ENCODE measurements around the gene CMC2.

Gene CMC2

GRCh38 chr16:80981103-80981502, 25.6 kb downstream of the CMC2 start:
- no peak for DNase-seq (ENCODE audit: low read depth in 3 of 3, low spot score in 1 of 3)

GRCh38 chr16:80976946-80977345, 29.7 kb downstream of the CMC2 start:
- DNase-seq (ENCODE audit: low read depth in 3 of 3, low spot score in 1 of 3) = no peak

DNA sequence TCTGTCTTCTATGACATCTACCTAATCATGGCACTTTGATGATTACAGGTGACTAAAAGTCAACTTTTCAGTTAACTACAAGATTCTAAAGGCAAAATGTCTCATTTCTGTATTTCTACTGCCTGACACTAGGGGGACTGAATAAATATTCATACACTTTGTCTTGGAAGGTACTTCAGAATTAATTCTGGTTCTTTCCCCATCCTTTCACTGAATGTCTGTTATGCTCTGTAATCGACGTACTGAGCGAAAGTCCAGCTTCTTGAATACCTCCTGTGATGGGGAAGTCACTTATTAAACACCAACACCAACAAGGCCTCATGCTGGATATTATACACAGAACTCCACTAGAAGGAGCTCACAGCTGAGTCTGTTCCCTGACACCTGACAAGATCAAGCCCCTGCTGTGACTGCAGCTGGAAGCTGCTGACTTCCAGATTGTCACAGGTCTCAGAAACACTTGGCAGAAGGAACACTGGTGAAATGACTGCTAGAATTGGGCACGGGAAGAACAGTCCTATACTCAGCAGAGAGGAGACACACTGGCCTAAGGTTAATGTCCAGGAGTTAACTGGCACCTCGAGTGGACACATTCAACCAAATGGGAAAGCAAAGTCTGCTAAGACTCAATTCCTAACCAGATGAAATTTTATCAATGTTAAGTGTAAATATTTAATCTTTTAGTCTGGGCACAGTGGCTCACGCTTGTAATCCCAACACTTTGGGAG, 31.9 kb downstream of the CMC2 start:
- DNase-seq (ENCODE audit: low read depth in 3 of 3, low spot score in 1 of 3) = no peak

- DNase-seq (ENCODE audit: low read depth in 3 of 3, low spot score in 1 of 3) = no peak
Measured at GRCh38 chr16:80973991-80974390, 32.7 kb downstream of the CMC2 start.

- DNase-seq (ENCODE audit: low read depth in 3 of 3, low spot score in 1 of 3) = no peak
Measured at GRCh38 chr16:80972611-80973010, 34.1 kb downstream of the CMC2 start.

DNA sequence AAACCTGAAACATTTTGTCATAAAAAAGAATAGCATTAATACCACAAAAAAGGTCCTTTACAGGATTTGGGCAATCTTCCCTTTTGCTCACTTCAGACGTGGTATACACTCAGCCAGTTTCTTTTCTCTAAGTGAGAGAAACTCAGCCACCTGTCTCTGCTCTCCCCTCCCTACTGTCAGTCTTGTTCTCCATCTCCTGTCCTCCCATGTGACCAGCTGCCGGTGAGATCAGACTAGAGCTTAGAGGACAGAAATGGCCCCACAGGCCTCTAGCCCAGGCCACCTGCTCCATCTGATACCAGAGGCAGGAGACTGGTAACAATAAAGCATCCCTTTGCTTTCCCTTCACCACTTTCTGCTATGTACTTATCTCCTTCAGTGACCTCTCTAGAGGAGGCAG, 34.9 kb downstream of the CMC2 start:
- DNase-seq (ENCODE audit: low read depth in 3 of 3, low spot score in 1 of 3) = no peak

DNA sequence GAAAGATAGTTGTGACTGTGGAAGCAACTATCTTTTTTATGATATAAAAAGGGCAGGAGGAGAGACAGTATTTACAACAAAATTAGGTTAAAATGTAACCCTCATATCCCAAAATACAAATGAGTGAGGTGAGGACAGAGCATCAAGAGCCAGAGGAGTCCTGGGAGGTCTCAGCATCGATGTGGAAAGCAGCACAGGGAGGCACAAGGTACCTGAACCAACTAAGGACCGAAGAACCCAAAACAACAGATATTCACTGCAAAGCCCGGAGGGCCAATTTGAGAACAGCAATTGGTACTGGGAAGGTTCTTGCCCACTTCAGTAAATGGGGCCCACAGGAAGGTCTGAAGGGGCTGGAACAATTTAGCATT, 37.6 kb downstream of the CMC2 start:
- DNase-seq (ENCODE audit: low read depth in 3 of 3, low spot score in 1 of 3) = no peak

DNA sequence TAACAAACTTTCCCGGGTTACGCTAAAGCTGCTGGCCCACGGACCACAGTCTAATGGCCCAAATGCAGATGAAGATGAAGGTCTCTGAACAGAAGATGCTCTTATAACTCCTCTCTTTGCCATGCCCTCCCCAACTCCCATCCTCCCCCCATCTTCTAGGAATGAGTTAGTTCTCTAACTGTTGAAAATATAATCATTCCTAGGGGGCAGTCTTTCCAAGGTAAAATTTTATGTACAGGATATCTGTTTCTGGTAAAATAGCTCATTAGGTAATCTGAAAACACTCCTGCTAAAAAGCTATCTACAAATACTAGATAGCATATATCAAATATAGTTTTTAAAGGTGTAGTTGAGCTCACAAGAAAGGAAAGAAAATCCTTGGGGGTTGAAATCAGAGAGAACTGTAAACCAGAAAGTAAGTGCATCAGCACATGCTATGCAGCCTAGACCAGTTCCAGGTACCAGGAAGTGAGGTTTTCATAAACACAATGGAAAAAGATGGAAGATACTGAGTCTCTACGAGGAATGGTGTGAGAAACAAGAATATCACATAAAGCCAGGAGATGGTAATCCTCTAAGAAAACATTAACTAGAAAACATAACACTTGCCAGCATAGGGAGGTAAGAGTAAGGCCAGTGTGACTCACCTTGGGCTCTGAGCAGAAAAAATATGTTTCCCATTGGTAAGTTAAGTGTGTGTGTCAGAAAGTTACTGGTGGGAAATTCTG, 38.1 kb downstream of the CMC2 start:
- no peak for DNase-seq (ENCODE audit: low read depth in 3 of 3, low spot score in 1 of 3)

- no peak for DNase-seq (ENCODE audit: low read depth in 3 of 3, low spot score in 1 of 3)
Measured at GRCh38 chr16:80966617-80967016, 40.1 kb downstream of the CMC2 start.

GRCh38 chr16:80964351-80964750, 42.3 kb downstream of the CMC2 start:
- DNase-seq (ENCODE audit: low read depth in 3 of 3, low spot score in 1 of 3) = no peak

- DNase-seq (ENCODE audit: low read depth in 3 of 3, low spot score in 1 of 3) = no peak
Measured at GRCh38 chr16:80962879-80963278, 43.8 kb downstream of the CMC2 start.

DNA sequence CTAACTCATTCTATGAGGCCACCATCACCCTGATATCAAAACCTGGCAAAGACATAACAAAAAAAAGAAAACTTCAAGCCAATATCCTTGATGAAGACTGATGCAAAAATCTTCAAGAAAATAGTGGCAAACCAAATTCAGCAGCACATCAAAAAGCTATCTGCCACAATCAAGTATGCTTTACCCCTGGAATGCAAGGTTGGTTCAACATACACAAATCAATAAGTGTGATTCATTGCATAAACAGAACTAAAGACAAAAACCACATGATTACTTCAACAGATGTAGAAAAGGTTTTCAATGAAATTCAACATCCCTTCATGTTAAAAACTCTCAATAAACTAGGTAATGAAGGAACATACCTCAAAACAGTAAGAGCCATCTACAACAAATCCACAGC, 48.4 kb downstream of the CMC2 start:
- DNase-seq (ENCODE audit: low read depth in 3 of 3, low spot score in 1 of 3) = no peak

GRCh38 chr16:80954985-80955384, 51.7 kb downstream of the CMC2 start:
- no peak for DNase-seq (ENCODE audit: low read depth in 3 of 3, low spot score in 1 of 3)

GRCh38 chr16:80948886-80949493, 57.7 kb downstream of the CMC2 start:
- no peak for DNase-seq (ENCODE audit: low read depth in 3 of 3, low spot score in 1 of 3)

GRCh38 chr16:80947708-80948625, 58.7 kb downstream of the CMC2 start:
- no peak for DNase-seq (ENCODE audit: low read depth in 3 of 3, low spot score in 1 of 3)

- DNase-seq (ENCODE audit: low read depth in 3 of 3, low spot score in 1 of 3) = no peak
Measured at GRCh38 chr16:80947239-80947638, 59.4 kb downstream of the CMC2 start.

- DNase-seq (ENCODE audit: low read depth in 3 of 3, low spot score in 1 of 3) = no peak
Measured at GRCh38 chr16:80946481-80946880, 60.2 kb downstream of the CMC2 start.

DNA sequence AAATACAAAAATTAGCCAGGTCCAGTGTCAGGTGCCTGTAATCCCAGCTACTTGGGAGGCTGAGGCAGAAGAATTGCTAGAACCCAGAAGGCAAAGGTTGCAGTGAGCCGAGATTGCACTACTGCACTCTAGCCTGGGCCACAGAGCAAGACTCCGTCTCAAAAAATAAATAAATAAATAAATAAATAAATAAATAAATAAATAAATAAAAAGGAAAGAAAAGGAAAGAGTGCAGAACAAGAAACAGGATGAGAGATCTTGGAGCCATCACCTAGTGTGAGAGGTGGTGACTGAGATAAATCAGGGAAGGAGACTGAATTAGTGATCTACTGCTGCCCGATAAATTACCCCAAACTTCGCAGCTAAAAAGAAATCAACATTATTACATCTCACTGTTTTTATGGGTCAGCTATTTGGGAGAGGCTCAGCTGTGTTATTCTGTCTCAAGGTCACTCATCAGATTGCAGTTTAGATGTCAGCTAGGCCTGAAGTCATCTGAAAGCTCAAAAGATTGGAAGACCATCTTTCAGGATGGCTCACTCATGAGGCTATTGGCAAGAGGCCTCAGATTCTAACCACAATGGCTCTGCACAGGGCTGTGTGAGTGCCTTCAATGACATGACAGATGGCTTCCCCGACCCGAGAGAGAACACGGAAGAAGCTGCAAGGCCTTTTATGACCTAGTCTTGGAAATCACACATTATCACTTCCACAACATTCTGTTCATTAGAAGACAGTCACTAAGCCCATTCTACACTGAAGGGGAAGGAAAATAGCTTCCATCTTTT, 66.4 kb downstream of the CMC2 start:
- no peak for DNase-seq (ENCODE audit: low read depth in 3 of 3, low spot score in 1 of 3)

DNA sequence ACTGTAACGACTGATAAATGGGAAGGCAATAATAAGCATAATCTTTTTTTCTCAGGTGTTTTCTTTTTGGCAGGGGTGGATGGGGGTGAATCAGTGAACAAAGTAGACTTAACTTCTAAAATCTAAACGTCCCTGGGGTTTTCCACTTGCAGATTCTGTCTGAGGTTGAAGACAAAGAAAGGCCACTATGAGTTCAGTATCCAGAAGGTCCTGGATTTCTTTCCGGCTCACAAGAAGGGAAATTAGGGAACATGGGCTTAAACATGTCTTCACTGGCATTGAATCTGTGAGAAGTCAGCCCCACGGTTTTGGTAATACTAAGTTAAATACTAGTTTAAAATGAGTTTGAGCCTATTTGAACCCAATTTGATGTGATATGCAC, 67.8 kb downstream of the CMC2 start:
- no peak for DNase-seq (ENCODE audit: low read depth in 3 of 3, low spot score in 1 of 3)

GRCh38 chr16:80938004-80938878, 68.4 kb downstream of the CMC2 start:
- DNase-seq (ENCODE audit: low read depth in 3 of 3, low spot score in 1 of 3) = no peak
